ENCODE data around the gene MYO7A.

Gene MYO7A

DNA sequence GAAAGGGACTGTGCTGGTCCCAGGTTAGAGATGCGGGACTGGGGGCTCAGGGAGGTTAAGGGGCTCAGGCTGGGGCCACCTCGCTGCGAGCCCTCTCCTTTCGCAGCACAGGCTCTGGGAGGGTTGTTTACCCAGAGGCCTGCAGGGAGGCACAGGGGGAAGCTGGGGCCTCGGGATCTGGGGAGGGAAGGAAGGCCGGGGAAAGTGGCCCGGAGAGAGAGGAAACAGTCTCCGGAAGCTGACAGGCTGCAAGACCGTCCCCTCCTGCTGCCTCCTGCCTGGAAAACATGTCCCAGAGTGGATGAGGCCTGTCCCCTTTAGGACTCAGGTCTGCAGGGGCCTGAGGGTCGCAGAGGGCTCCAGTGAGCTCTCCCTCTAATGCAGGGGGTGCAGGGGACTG lies 45.4 kb downstream of the MYO7A start:
- Histone ChIP-seq H3K27me3 (ENCODE audit: insufficient read depth, low read length, poor library complexity, severe bottlenecking) (no peaks in the 10 kb centered on the region), H3K4me3 (ENCODE audit: low read length, poor library complexity, severe bottlenecking) (no peak overlapping the region), H3K4me1 (ENCODE audit: insufficient read depth, low read length, poor library complexity, severe bottlenecking) (no peaks in the 10 kb centered on the region), H3F3A (ENCODE audit: low read depth) (no peaks in the 10 kb centered on the region), H4K20me1 (ENCODE audit: insufficient read depth, low read length, poor library complexity, severe bottlenecking) (no peaks in the 10 kb centered on the region), H3K9ac (ENCODE audit: low read depth, low read length, poor library complexity, severe bottlenecking) (no peak overlapping the region), H3K36me3 (ENCODE audit: insufficient read depth, low read length) (no peaks in the 10 kb centered on the region), H2AFZ (ENCODE audit: low read length) (no peak overlapping the region), H3K9me3 (ENCODE audit: insufficient read depth, low read depth, low read length) (no peaks in the 10 kb centered on the region), H3K79me2 (ENCODE audit: insufficient read depth, low read length) (no peaks in the 10 kb centered on the region), H3K9me2 (replicated peaks; ENCODE audit: low read depth, low read length) (no peaks in the 10 kb centered on the region), H3K4me2 (ENCODE audit: low read depth, low read length, poor library complexity, severe bottlenecking) (no peak overlapping the region)
- TF ChIP-seq EZH2phosphoT487 (IDR thresholded peaks at IDR 0.05; ENCODE audit: borderline replicate concordance): no peak
- TF ChIP-seq, protein P1, sequence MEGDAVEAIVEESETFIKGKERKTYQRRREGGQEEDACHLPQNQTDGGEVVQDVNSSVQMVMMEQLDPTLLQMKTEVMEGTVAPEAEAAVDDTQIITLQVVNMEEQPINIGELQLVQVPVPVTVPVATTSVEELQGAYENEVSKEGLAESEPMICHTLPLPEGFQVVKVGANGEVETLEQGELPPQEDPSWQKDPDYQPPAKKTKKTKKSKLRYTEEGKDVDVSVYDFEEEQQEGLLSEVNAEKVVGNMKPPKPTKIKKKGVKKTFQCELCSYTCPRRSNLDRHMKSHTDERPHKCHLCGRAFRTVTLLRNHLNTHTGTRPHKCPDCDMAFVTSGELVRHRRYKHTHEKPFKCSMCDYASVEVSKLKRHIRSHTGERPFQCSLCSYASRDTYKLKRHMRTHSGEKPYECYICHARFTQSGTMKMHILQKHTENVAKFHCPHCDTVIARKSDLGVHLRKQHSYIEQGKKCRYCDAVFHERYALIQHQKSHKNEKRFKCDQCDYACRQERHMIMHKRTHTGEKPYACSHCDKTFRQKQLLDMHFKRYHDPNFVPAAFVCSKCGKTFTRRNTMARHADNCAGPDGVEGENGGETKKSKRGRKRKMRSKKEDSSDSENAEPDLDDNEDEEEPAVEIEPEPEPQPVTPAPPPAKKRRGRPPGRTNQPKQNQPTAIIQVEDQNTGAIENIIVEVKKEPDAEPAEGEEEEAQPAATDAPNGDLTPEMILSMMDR (conservative IDR thresholded peaks at IDR 0.05; ENCODE audit: low read length): no peak

DNA sequence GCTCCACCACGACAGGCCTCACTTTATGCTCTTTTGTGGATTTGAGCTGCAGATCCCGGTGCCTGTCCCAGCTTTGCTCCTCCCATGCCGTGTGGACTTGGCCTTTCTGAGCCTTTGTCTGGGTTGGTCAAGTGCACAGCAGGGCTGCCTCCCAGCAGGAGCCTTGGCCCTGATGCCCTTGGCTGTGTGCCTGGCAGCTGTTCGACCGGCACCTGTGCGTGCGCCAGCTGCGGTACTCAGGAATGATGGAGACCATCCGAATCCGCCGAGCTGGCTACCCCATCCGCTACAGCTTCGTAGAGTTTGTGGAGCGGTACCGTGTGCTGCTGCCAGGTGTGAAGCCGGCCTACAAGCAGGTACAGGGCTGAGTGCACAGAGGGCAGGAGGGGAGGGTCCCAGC lies 46.5 kb downstream of the MYO7A start:
- H4K20me1 ChIP-seq (ENCODE audit: insufficient read depth, low read length, poor library complexity, severe bottlenecking): no peaks in the 10 kb centered on the region
- no peaks in the 10 kb centered on the region for H3K36me3 ChIP-seq (ENCODE audit: insufficient read depth, low read length)
- no peak overlapping the region for H2AFZ ChIP-seq (ENCODE audit: low read length)
- no peaks in the 10 kb centered on the region for H3K4me1 ChIP-seq (ENCODE audit: insufficient read depth, low read length, poor library complexity, severe bottlenecking)
- H3K4me3 ChIP-seq (ENCODE audit: low read length, poor library complexity, severe bottlenecking): no peak overlapping the region
- H3K79me2 ChIP-seq (ENCODE audit: insufficient read depth, low read length): no peaks in the 10 kb centered on the region
- no peaks in the 10 kb centered on the region for H3F3A ChIP-seq (ENCODE audit: low read depth)
- no peak for TF ChIP-seq EZH2phosphoT487 (IDR thresholded peaks at IDR 0.05; ENCODE audit: borderline replicate concordance)
- TF ChIP-seq, protein P1 (conservative IDR thresholded peaks at IDR 0.05; ENCODE audit: low read length): no peak
- no peak overlapping the region for H3K9ac ChIP-seq (ENCODE audit: low read depth, low read length, poor library complexity, severe bottlenecking)
- H3K27me3 ChIP-seq (ENCODE audit: insufficient read depth, low read length, poor library complexity, severe bottlenecking): no peaks in the 10 kb centered on the region
- H3K9me3 ChIP-seq (ENCODE audit: insufficient read depth, low read depth, low read length): no peaks in the 10 kb centered on the region
- H3K9me2 ChIP-seq (replicated peaks; ENCODE audit: low read depth, low read length): no peaks in the 10 kb centered on the region
- no peak overlapping the region for H3K4me2 ChIP-seq (ENCODE audit: low read depth, low read length, poor library complexity, severe bottlenecking)

DNA sequence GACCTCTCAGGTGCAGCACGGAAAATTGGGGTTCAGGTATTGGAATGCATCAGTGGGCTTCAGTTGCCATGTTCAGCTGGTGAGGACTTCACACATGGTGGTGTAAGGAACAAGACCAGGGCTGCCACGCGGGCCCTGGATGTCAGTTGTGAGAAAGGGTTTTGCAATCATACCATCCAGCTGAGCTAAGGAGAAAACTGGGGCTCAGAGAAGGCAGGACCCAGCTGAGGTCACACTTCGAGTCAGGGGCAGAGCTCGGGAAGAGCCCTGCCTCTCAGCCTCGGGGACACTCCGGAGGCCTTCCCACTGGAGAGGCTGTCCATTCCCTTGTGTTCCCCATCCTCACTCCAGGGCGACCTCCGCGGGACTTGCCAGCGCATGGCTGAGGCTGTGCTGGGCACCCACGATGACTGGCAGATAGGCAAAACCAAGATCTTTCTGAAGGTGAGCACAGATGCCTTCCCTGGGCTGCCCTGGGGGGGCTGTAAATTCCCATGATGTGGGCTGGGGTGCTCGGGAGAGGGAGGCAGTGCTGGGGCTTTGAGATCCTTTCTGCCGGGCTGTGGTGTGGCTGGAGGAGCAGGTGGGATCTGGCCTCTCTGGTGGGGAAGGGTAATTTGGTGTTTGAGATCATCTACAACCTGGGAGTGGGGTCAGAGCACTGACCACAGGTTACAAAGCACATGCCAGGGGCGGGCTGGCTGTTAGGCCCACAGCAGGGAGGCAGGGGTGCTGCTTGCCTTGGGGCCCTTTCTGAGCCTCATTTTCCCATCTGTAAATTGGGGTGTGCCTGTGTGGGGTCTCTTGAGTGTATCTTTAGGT lies 47.2 kb downstream of the MYO7A start:
- H3K9me2 ChIP-seq (replicated peaks; ENCODE audit: low read depth, low read length): no peaks in the 10 kb centered on the region
- H2AFZ ChIP-seq (ENCODE audit: low read length): no peak overlapping the region
- H3K9ac ChIP-seq (ENCODE audit: low read depth, low read length, poor library complexity, severe bottlenecking): no peak overlapping the region
- no peaks in the 10 kb centered on the region for H3K79me2 ChIP-seq (ENCODE audit: insufficient read depth, low read length)
- no peaks in the 10 kb centered on the region for H3K27me3 ChIP-seq (ENCODE audit: insufficient read depth, low read length, poor library complexity, severe bottlenecking)
- no peaks in the 10 kb centered on the region for H3F3A ChIP-seq (ENCODE audit: low read depth)
- H3K4me3 ChIP-seq (ENCODE audit: low read length, poor library complexity, severe bottlenecking): no peak overlapping the region
- H3K9me3 ChIP-seq (ENCODE audit: insufficient read depth, low read depth, low read length): no peaks in the 10 kb centered on the region
- TF ChIP-seq, protein P1 (conservative IDR thresholded peaks at IDR 0.05; ENCODE audit: low read length): no peak
- no peak for TF ChIP-seq EZH2phosphoT487 (IDR thresholded peaks at IDR 0.05; ENCODE audit: borderline replicate concordance)
- no peak overlapping the region for H3K4me2 ChIP-seq (ENCODE audit: low read depth, low read length, poor library complexity, severe bottlenecking)
- H3K36me3 ChIP-seq (ENCODE audit: insufficient read depth, low read length): no peaks in the 10 kb centered on the region
- H3K4me1 ChIP-seq (ENCODE audit: insufficient read depth, low read length, poor library complexity, severe bottlenecking): no peaks in the 10 kb centered on the region
- no peaks in the 10 kb centered on the region for H4K20me1 ChIP-seq (ENCODE audit: insufficient read depth, low read length, poor library complexity, severe bottlenecking)

Measured in Loucy (cell line).